DOHH2 (cell line): Measurements from ENCODE around the gene UNKL.

ENCODE experiments used
- H3F3A ChIP-seq: fragments of 200-600 bp; sonication (generic), shearing (Covaris generic); 2 replicates; pipeline ENCODE4 v1.6.0; 2016; ENCODE audit warnings: antibody characterized with exemption, mild to moderate bottlenecking; ENCODE audit not compliant: control insufficient read depth, insufficient read depth
- H3K27ac ChIP-seq: fragments of 200-600 bp; sonication (generic); 2 replicates; pipeline ENCODE4 v1.5.1; 2014; ENCODE audit warnings: low read depth, mild to moderate bottlenecking, low read length, moderate library complexity
- H3K27me3 ChIP-seq: fragments of 200-600 bp; sonication (generic); 2 replicates; pipeline ENCODE4 v1.6.1; 2014; ENCODE audit warnings: mild to moderate bottlenecking, low read length, mixed read lengths; ENCODE audit not compliant: control insufficient read depth
- H3K36me3 ChIP-seq: fragments of 200-600 bp; sonication (generic); 2 replicates; pipeline ENCODE4 v1.6.1; 2014; ENCODE audit warnings: mild to moderate bottlenecking, low read length, moderate library complexity, mixed read lengths; ENCODE audit not compliant: control insufficient read depth
- H3K4me1 ChIP-seq: fragments of 200-600 bp; sonication (generic); 2 replicates; pipeline ENCODE4 v1.6.1; 2014; ENCODE audit warnings: mild to moderate bottlenecking, low read length, mixed read lengths; ENCODE audit not compliant: control insufficient read depth
- H3K4me2 ChIP-seq: fragments of 200-600 bp; sonication (generic); 2 replicates; pipeline ENCODE4 v1.6.0; 2014; ENCODE audit warnings: mild to moderate bottlenecking, low read length, moderate library complexity
- H3K4me3 ChIP-seq: fragments of 200-600 bp; sonication (generic); 2 replicates; pipeline ENCODE4 v1.5.1; 2014; ENCODE audit warnings: mild to moderate bottlenecking, low read length, mixed read lengths
- H3K79me2 ChIP-seq: fragments of 200-600 bp; sonication (generic); 2 replicates; pipeline ENCODE4 v1.6.1; 2014; ENCODE audit warnings: mild to moderate bottlenecking, low read length, mixed read lengths; ENCODE audit not compliant: control insufficient read depth
- H3K9me2 ChIP-seq: fragments of 200-600 bp; sonication (generic); replicated peaks from 2 replicates; pipeline ENCODE4 v1.6.1; 2014; ENCODE audit warnings: mild to moderate bottlenecking, low read length, mixed read lengths; ENCODE audit not compliant: control insufficient read depth
- H3K9me3 ChIP-seq: fragments of 200-600 bp; sonication (generic); 2 replicates; pipeline ENCODE4 v1.6.1; 2014; ENCODE audit warnings: antibody characterized with exemption, low read length, mixed read lengths; ENCODE audit not compliant: control insufficient read depth, insufficient read depth
- H4K20me1 ChIP-seq: fragments of 200-600 bp; sonication (generic); 2 replicates; pipeline ENCODE4 v1.6.0; 2014; ENCODE audit warnings: low read depth, mild to moderate bottlenecking, antibody characterized with exemption, low read length, moderate library complexity; ENCODE audit not compliant: control insufficient read depth, insufficient read depth
- EZH2phosphoT487 ChIP-seq: fragments of 200-600 bp; sonication (generic); IDR thresholded peaks from 2 replicates; pipeline ENCODE4 v1.6.1; 2017; ENCODE audit warnings: borderline replicate concordance, mild to moderate bottlenecking, antibody characterized with exemption, low read length, moderate library complexity, mixed read lengths
- TF ChIP-seq, protein P1 (sequence below): fragments of 200-600 bp; sonication (generic); IDR thresholded peaks from one replicate; pipeline ENCODE4 v1.5.1; 2014; ENCODE audit warnings: antibody characterized with exemption, mild to moderate bottlenecking, low read depth, low read length; ENCODE audit not compliant: poor library complexity, severe bottlenecking

Gene UNKL

DNA sequence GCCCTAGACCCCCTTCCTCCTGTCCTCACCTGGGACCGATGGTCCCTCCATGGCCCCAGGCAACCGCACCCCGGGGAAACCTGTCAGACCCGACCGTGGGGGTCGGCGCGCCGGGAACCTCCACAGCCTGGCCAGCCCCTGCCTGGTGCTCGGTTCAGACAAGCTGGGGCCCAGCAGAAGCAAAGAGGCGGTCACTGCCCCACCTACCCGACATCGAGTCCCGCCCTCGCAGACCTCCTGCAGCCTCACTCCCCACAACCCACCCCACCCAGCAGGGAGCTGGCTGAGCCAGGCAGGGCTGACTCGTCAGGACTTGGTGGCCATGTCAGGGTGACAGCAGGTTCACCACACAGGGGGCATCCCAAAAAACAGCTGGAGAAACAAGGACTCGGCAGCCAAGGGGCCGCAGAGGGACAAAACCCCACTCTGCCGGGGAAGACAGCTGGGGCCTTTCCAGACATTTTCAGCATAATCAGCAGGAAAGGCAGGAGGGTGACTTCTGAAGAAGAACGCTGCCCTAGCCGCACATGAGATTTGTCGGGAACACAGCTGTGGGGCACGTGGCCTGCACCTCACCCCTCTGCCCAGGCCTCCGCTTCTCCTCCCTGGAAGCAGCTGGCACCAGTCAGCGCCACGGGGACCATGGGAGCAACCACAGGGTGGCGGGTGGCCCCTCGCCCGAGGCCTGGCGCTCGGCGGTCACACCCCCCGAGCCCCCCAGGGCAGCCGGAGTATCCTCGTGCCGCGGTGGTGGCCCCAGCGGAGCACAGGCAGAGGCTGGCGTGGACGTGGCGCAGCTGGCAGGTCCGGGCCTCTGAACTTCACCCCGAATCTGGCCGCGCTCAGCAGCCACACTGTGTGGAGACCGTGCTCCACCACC lies 39.8 kb downstream of the UNKL start:
- Histone ChIP-seq H3K9me3 (no peaks in the 10 kb centered on the region), H3K36me3 (no peaks in the 10 kb centered on the region), H4K20me1 (no peaks in the 10 kb centered on the region), H3K4me2 (no peak overlapping the region), H3K4me1 (peaks cover 8% of the 10 kb centered on the region), H3K9me2 (no peaks in the 10 kb centered on the region), H3K4me3 (no peak overlapping the region), H3F3A (no peaks in the 10 kb centered on the region), H3K27me3 (no peaks in the 10 kb centered on the region), H3K79me2 (no peaks in the 10 kb centered on the region), H3K27ac (no peak overlapping the region)
- no peak for TF ChIP-seq EZH2phosphoT487
- TF ChIP-seq, protein P1, sequence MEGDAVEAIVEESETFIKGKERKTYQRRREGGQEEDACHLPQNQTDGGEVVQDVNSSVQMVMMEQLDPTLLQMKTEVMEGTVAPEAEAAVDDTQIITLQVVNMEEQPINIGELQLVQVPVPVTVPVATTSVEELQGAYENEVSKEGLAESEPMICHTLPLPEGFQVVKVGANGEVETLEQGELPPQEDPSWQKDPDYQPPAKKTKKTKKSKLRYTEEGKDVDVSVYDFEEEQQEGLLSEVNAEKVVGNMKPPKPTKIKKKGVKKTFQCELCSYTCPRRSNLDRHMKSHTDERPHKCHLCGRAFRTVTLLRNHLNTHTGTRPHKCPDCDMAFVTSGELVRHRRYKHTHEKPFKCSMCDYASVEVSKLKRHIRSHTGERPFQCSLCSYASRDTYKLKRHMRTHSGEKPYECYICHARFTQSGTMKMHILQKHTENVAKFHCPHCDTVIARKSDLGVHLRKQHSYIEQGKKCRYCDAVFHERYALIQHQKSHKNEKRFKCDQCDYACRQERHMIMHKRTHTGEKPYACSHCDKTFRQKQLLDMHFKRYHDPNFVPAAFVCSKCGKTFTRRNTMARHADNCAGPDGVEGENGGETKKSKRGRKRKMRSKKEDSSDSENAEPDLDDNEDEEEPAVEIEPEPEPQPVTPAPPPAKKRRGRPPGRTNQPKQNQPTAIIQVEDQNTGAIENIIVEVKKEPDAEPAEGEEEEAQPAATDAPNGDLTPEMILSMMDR = no peak

DNA sequence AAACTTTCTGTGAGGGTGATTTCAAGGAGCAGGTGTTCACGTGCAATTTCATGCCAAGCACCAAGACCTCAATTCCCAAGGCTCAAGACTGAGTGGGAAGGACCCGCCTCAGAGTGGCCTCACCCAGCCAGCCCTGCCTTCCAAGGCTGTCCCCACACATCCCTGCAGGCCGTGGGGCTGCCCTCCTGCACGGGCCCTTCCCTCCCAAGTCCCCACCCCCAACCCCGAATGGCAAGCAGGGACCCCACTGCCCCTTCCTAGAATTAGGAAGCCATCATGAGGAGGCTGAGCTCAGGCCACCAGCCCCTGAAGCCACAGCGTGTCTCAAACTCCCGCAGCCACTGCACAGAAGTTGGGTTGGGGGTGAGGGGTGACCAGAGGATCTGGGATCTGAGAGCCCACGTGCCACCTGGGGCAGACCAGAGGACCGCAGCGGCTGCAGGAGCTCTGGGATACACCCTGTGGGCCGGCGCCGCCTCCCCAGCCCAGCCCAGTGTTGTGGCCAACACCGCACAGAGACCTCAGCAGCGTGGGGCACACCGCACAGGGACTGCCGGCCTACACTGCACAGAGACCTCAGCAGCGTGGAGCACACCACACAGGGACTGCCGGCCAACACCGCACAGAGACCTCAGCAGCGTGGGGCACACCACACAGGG lies 42.1 kb downstream of the UNKL start:
- Histone ChIP-seq H3K79me2 (no peaks in the 10 kb centered on the region), H3K4me1 (no peaks in the 10 kb centered on the region), H4K20me1 (no peaks in the 10 kb centered on the region), H3K4me2 (no peak overlapping the region), H3K9me3 (no peaks in the 10 kb centered on the region), H3K36me3 (no peaks in the 10 kb centered on the region), H3K27me3 (no peaks in the 10 kb centered on the region), H3K4me3 (no peak overlapping the region), H3F3A (no peaks in the 10 kb centered on the region), H3K27ac (no peak overlapping the region), H3K9me2 (no peaks in the 10 kb centered on the region)
- TF ChIP-seq, protein P1 = no peak
- TF ChIP-seq EZH2phosphoT487 = no peak

DNA sequence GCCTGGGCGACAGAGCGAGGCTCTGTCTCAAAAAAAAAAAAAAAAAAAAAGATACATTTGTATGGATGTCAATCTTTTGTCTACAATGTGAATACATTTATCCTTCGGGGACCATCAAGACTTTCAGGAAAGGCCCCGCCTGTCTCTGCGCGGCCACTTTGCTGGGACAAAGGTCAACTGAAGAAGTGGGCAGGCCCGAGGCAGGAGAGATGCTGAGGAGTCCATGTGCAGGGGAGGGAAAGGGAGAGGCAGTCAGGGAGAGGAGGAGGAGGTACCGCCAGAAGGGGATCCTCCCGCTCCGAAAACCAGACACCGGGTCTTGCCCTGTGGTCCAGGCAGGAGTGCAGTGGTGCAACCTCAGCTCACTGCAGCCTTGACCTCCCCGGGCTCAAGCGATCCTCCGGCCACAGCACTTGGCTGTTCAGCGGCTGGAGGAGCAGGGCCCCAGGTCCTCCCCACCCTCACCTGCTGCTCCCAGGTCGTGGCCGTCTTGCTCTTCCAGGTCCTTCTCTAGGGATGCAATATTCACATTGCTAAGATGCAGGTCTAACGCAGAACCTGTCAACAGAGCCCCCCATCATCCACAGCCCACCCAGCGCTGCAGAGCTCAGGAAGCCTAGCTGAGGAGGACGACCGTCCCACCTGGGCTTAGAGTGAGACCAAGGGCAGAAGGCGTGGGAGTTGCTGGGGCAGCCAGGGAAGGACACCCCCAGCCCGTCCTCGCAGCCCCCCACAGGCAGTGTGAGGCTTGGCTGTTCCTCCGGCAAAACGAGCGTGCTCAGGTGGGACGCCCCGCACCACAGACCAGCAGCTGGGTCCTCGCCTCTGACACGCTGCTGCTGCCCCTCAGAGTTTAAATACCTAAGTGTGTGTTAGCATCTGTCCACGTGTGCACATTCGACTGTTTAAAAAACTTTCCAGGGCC lies 43.2 kb downstream of the UNKL start:
- no peaks in the 10 kb centered on the region for H4K20me1 ChIP-seq

More for the DNA sequence above, 43.2 kb downstream of the UNKL start:
- Histone ChIP-seq H3K9me2 (no peaks in the 10 kb centered on the region), H3K79me2 (no peaks in the 10 kb centered on the region), H3K4me1 (no peaks in the 10 kb centered on the region), H3K4me3 (no peak overlapping the region), H3K9me3 (no peaks in the 10 kb centered on the region), H3K36me3 (no peaks in the 10 kb centered on the region), H3K27me3 (no peaks in the 10 kb centered on the region), H3F3A (no peaks in the 10 kb centered on the region), H3K27ac (no peak overlapping the region), H3K4me2 (no peak overlapping the region)
- TF ChIP-seq, protein P1 = no peak
- TF ChIP-seq EZH2phosphoT487 = no peak
